ELR (cell line): ENCODE data around the gene GTPBP6.
"Not testable (repeated sequence)": the region's sequence is repeated elsewhere in the genome, so short reads cannot be mapped to it uniquely, and the experiment has no call there.

Experiments
- DNase-seq: peaks from one replicate; pipeline ENCODE4 v3.0.0-alpha.2; 2015; ENCODE audit warnings: low read depth

Gene GTPBP6

DNA sequence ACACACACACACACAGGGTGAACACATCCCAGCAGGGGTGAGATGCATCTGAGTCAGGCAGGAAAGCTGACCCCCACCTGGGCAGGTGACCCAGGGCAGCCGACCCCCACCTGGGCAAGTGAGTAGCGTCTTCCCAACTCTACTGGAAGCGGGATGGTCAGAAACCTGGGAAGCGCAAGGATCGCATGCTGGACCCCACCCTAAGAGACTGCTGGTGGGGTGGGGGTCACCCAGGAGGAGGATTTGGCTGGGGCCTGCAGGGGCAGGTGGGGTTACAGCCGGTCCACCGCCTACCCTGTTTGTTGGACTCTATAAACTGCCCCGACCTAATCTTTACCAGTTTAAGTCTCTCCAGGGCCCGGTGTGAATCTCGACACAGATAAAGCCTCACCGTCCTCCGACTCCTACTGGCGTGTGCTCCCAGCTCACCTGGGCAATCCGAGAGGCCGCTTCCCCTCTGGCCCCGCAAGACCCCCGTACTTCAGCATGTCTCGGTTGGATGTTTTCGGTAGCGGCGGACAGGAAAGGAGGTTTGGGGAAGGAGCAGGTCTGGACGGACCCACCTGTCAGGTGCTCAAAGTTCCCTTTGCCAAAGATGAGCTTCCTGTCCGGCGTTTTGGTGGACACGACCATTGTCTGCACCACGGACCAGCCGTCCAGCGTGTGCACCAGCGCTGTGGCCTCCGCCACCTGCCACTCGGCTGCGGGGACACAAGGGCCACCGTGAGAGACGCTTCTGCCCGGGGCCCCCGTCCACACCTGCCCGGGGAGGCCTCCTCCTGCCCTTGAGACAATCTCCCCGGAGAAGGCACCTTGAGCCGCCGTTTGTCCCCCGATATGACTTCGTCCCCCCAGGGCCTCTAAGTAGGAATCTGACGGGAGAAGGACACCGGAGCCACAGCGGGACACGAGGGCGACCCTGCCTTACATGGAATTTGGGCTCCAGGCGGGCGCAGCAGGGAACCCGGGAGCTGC, 2.0 kb downstream of the GTPBP6 start:
- no peak for DNase-seq

DNA sequence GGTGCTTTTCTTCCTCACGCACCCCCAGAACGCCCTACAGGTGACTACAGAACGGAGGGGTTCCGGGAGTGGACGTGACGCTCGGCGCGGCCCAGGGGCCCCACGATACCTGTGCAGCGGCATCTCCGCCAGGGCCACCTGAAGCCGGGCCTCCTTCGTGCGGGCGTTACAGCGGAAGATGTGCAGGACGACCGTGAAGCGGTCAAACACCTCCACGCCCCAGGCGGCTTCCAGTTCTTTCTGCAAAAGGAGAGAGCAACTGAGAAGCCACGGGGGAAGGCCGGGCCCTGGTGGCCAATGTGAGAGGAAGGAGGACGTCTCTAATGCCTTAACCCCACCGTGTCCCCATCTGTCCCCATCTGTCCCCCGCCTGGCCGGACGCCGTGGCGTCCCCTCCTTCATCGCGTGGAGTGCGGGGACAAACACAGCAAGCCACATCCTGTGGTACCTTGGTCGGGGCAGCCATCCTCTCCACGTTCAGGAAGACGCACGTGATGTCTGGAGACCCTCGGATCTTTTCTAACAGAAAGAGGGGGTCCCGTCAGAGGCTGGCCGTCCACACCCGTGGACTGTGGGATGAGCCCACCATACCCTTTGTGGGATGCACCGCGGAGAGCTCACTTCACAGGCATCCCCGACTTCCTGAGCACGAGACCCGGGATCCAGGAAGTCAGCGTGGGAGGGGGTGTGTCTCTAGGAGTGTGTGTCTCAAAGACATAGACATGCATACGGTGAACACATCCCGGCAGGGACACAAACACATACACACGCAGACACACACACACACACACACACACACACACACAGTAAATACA, 3.6 kb downstream of the GTPBP6 start:
- no peak for DNase-seq

DNA sequence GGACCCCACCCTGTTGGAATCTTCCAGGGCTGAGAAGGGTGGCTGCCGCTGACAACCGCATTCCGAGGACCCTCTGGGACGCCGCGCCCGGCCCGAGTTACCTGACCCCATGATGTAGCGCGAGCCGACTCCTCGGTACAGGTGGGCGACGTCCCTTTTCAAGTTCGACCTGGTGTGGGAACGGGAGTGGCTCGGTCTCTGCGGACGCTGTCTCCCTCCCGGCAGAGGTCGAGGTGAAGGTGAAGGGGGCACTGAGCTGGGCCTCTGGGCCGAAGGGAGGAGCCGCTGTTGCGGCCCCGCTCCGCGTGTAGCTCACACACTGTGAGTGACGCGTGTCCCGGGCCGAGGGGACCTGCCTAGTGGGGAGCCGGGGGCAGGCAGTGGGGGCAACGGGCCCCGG, 4.5 kb downstream of the GTPBP6 start:
- DNase-seq, result no peak

DNA sequence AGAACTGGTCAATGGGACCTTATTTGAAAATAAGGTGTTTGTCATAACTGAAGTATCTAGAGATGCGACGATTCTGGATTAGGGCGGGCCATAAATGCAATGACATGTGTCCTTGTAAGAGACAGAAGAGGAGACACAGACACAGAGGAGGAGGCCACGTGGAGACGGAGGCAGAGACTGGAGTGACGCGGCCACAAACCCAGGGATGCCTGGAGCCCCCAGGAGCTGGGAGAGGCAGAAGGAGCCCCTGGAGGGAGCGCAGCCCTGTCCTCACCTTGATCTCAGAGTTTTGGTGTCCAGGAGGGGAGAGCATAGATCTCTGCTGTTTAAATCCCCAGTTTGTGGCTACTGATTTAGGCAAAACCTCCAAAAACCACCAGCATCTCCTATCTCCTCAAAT, 5.0 kb downstream of the GTPBP6 start:
- DNase-seq, result no peak

DNA sequence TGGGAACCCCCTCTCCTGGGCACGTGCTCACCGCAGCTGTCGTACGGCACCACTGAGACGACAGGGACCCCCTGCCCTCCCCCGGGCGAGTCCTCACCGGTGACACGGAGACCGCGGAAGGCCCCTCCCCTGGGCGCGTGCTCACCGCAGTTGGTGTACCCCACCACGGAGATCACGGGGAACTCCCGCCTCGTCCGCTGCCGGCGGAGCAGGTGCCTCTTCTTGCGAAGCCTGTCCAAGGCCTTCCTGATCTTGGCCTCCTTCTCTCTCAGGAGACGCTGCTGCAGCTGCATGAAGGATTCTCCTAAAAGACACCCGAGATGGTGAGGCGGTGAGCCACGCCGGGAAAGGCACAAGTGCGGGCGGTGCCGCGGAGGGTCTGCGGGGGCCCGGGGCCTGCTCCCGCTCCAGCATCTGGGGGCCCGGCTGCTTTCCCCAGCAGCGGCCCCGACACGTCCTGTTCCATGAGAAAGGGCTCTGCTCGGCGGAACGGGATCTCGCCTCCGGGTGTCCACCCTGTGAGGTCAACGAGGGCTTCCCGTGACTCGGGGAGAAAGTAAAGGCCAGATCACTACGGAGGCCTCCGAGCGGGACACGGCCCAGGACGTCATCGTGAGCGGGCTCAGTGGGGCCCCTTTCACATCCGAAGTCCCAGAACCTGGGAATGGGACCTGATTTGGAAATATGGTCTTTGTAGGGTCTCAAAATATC, 5.8 kb downstream of the GTPBP6 start:
- DNase-seq, result no peak

DNA sequence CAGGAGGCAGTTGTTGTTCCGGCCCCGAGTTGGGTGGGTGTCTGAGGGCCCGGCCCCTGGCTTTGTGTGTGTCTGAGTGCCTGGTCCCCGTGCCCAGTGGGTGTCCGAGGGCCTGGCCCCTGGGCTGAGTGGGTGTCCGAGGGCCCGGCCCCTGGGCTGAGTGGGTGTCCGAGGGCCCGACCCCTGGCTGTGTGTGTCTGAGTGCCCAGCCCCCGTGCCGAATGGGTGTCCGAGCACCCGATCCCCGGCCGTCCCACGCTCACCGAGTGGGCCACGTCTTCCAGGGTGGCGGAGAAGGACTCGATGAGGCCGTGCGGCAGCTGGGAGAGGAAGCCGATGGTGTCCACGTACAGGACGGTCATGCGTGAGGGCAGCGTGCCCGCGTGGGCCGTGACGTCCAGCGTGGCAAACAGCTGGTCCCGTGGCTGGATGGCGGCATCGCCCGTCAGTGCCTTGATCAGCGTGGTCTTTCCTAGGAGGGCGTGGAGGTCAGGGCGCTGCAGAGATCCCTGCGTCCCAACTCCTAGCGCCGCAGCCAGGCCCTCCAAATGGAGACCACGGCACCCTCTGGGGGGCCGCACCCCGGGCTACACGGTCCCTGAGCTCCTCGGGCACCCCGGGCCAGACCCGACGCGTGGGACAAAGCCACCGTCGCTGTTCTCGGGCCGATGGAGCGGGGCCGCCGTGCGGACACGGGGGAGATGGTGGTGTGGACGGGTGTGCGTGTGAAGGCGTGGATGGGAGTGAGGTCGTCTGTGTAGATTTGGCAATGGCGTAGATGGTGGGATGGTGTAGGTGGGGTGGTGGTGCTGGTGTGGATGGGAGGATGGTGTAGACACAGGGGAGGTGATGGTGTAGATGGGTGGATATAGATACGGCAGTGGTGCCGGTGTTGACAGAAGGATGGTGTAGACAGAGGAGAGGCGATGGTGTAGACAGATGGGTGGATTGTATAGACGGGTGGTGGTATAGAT, 7.2 kb downstream of the GTPBP6 start:
- DNase-seq, result no peak

DNA sequence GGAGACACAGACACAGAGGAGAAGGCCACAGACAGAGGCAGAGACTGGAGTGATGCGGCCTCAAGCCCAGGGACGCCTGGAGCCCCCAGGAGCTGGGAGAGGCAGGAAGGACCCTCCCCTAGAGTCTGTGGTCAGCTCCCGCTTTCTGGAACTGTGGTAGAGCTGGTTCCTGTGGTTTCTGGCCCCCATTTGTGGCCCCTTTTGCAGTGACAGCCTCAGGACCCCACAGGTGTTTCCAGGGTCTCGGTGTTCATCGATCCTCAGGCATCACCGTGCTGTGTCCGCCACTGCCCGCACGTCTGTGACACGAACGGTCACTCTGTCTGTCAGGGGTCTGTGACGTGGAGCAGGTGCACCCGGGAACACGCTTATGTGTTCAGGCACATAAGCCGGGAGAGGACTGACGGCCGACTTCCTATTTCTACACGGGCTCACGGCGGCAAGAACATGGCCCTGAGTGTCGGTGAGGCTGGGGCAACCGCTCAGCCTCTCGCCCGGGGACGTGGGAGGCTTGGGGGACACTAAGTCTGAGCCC, 7.9 kb downstream of the GTPBP6 start:
- no peak for DNase-seq

DNA sequence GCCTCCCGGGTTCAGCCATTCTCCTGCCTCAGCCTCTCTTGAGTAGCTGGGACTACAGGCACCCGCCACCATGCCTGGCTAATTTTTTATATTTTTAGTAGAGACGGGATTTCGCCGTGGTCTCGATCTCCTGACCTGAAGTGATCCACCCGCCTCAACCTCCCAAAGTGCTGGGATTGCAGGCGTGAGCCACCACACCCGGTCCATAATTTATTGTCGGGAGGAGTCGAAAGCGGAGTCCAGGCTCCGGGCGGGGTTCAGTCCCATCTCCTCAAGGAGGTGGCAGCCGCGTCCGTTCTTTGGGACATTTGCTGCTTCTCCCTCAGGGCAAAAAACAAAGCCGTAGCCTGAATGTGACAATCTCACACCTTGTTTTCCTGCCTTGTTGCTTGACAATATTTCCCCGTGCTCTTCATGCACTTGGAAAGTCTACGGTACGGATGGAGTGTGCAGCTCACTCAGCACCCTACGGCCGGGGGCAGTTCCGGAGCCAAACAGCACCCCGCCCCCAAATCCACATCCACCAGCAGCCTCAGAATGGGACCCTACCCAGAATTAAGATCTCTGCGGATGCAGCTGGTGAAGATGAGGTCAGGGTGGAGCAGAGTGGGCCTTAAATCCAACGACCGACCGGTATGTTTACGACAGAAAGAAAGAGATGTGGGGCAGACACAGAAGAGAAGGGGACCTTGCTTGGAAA, 9.6 kb downstream of the GTPBP6 start:
- no peak for DNase-seq

DNA sequence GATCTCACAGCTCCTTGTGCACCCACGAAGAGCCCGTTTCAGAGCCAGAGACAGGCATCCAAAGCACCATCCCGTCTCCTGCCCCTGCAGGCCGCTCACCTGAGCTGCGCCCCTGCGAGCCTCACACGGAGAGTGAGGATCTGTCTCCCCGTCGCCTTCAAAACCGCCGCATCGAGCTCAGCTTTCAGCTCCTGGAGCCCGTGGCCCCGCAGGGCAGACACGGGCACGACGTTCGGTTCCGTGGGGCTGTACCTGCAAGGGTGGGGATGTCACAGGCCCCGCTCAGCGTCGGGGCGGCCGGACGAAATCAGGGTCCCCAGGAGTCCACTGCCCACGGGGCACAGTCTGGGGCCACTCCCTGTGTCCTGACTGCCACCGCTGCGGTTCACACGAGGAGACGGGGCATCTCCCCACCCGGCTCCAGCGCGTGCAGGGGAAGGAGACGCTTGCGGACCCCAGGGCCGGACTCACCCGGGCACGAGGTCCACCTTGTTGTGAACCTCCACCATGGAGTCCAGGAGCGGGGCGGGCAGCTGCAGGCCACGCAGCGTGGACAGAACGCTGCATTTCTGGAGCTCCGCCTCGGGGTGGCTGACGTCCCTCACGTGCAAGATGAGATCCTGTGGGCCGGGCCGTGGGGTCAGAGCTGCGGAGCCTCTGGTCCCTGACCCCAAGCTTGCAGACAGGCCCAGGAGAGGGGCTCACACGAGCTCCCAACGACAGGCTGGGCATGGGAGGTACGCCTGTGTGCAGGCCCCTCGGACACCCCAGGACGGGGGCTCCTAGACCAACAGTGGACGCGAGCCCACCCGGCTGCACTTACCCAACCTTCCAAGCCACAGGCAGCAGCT, 11.1 kb downstream of the GTPBP6 start:
- DNase-seq, result no peak

DNA sequence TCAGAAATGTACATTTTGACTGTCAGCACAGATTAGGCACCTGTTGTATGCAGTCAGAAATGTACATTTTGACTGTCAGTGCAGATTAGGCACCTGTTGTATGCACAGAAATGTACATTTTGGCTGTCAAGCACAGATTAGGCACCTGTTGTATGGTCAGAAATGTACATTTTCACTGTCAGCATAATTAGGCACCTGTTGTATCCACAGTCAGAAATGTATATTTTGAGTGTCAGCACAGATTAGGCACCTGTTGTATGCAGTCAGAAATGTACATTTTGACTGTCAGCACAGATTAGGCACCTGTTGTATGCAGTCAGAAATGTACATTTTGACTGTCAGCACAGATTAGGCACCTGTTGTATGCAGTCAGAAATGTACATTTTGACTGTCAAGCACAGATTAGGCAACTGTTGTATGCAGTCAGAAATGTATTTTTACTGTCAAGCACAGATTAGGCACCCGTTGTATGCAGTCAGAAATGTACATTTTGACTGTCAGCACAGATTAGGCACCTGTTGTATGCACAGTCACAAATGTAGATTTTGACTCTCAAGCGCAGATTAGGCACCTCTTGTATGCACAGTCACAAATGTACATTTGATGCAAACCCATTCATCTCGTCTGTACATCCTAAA, 11.9 kb downstream of the GTPBP6 start:
- DNase-seq, result not testable (repeated sequence)

DNA sequence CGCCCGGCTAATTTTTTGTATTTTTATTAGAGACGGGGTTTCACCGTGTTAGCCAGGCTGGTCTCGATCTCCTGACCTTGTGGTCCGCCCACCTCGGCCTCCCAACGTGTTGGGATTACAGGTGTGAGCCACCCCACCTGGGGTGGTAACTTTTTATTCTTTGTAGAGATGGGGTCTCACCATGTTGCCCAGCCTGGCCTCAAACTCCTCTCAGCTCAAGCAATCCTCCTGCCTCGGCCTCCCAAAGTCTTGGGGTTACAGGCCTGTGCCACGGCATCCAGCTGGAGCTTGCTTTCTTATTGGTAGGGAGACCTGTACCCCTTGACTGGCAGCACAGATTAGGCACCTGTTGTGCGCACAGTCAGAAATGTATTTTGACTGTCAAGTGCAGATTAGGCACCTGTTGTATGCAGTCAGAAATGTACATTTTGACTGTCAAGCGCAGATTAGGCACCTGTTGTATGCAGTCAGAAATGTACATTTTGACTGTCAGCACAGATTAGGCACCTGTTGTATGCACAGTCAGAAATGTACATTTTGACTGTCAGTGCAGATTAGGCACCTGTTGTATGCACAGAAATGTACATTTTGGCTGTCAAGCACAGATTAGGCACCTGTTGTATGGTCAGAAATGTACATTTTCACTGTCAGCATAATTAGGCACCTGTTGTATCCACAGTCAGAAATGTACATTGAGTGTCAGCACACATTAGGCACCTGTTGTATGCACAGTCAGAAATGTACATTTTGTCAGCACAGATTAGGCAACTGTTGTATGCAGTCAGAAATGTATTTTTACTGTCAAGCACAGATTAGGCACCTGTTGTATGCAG, 12.6 kb downstream of the GTPBP6 start:
- DNase-seq, result not testable (repeated sequence)

DNA sequence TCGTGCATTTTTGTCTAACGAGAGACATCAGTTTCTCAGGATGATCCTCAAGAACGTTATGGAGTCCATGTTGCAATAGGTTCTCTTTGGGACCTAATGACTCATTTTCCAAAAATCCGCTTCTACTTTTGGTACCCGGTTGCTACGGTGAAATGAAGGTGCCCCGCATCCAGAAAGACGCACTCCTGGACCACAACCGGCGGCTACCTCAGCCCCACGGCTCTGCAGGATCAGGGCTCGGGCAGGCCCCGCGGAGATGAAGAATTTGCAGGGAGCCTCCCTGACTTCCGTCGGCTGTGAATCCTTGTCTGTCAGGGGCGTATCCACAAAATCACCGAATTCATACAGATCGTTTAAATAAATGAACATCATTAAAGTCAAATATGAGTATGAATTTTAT, 15.6 kb downstream of the GTPBP6 start:
- DNase-seq, result no peak

DNA sequence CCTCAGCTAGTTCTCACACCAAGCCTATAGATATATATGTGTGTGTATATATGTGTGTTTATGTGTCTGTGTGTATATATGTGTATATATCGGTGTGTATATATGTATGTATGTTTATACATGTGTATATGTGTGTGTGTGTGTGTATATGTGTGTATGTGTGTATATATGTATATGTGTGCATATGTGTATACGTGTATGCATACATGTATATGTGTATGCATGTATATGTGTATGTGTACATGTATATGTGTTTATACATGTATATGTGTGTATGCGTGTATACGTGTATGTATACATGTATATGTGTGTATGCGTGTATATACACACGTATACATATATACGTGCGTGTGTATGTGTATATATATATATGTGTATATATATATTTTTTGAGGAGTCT, 18.3 kb downstream of the GTPBP6 start:
- no peak for DNase-seq

DNA sequence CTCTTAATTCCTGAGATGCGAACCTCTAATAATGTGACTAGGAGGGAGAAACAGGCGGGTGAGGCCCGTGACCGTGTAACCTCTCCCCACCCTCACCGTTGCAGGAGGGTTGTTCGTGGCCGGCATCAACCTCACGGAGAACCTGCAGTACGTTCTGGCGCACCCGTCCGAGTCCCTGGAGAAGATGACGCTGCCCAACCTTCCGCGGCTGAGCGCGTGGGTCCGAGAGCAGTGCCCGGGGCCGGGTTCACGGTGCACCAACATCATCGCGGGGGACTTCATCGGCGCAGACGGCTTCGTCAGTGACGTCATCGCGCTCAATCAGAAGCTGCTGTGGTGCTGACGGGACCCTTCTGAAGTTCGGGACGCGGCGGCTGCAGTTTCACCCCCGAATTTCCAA, 19.6 kb downstream of the GTPBP6 start:
- DNase-seq, result no peak

DNA sequence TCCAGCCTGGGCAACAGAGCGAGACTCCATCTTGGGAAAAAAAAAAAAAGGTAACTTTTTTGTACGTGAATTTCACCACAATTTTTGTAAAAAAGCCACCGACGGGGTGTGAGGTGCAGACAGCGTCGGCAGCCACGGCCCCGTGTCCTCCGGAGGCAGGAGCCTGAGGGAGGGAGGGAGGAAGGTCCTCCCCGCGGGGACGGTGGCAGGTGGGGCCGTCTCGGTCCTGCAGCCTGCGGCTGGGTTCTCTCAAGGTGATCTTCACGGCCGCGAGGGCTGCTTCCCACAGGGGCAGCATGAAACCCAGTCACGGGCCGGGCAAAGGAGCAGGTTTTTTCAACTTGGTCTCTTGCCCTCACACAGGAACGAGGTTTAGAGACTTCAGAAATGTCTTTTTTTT, 23.5 kb downstream of the GTPBP6 start:
- no peak for DNase-seq

DNA sequence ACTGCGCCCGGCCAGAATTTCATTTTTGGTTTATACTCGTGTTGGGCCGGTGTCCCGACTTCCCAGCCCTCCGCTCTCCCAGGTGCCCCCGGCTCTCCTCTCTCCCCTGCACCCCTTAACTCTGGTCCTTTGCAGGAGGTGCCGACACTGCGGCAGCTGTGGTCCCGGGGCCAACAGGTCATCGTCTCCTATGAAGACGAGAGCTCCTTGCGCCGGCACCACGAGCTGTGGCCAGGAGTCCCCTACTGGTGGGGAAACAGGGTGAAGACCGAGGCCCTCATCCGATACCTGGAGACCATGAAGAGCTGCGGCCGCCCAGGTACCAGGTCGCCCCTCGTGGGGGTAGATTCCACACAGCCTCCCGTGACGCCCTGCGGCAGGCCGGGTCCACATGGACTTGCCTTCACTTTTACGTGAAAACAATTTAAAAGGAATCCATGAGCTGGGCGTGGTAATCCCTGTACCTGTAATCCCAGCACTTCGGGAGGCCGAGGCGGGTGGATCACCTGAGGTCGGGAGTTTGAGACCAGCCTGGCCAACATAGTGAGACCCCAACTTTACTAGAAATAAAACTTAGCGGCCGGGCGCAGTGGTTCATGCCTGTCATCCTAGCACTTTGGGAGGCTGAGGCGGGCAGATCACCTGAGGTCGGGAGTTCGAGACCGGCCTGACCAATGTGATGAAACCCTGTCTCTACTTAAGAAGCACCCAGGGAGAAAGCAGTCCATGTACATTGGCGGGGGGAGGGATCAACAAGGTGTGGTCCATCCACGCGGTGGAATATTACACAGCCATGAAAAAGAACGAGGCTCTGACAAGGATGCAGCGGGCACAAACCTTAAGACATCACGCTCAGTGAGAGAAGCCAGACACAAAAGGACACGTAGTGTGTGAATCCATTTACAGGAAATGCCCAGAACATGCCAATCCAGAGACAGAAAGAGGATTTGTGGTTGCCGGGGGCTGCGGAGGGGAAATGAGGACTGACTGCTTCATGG, 25.4 kb downstream of the GTPBP6 start:
- no peak for DNase-seq

DNA sequence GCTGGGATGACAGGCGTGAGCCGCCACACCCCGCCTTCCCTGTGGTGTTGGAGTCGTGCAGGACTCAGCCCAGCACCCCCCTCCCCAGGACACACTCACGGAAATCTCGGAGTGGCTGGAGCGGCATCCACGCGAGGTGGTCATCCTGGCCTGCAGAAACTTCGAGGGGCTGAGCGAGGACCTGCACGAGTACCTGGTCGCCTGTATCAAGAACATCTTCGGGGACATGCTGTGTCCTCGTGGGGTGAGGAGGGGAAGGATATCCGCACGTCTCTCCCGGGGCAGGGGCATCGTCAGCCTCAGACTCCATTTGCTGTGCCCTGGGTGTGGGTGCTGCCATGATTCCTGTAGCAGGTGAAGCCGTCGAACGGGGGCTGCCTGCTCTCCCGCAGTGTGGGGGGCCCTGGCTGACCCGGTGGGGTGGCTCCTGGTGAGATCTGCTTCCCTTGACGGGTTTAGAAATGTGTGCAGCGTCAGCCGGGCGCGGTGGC, 27.1 kb downstream of the GTPBP6 start:
- DNase-seq, result no peak
